K562 (cell line): ENCODE measurements around the gene DYNC1H1. TPM values are rescaled to one million over a fixed set of nuclear protein-coding genes. Genes with fewer than 3 reads are reported as not detected.

Source experiments
- CBX3 ChIP-seq, 2 experiments: IDR thresholded peaks; 1 replicate in 1 of 2; 2 replicates in 1 of 2; pipeline ENCODE4 v1.6.1; 2012; ENCODE audit warnings: inconsistent platforms in 2 of 2, low read length in 2 of 2, borderline replicate concordance in 1 of 2, control low read depth in 1 of 2
- CCAR2 ChIP-seq: fragments of 200-400 bp; formaldehyde crosslinking; IDR thresholded peaks from 2 replicates; pipeline ENCODE4 v1.6.1; 2017; ENCODE audit warnings: mild to moderate bottlenecking, low read depth, low read length
- CEBPG ChIP-seq, 3 experiments: fragments of 200-800 bp in 1 of 3; sonication (Bioruptor generic) in 1 of 3; sonication (generic) in 1 of 3; formaldehyde crosslinking in 1 of 3; IDR thresholded peaks in 2 of 3; conservative IDR thresholded peaks in 1 of 3; 2 replicates each; pipeline versions ENCODE4 v1.6.1 to v1.8.0; 2016 to 2022; ENCODE audit warnings: missing compliant biosample characterization in 2 of 3, missing genetic modification characterization in 2 of 3, mild to moderate bottlenecking in 1 of 3, missing genetic modification reagents in 1 of 3
- CHD2 ChIP-seq: IDR thresholded peaks from 2 replicates; pipeline ENCODE4 v1.6.1; 2011; ENCODE audit warnings: low read depth, low read length
- ELF1 ChIP-seq: fragments of 200-800 bp; sonication (Bioruptor generic); IDR thresholded peaks from 2 replicates; pipeline ENCODE4 v1.6.1; 2016; ENCODE audit warnings: missing genetic modification characterization, missing compliant biosample characterization
- ETV5 ChIP-seq: sonication (generic); formaldehyde crosslinking; IDR thresholded peaks from 2 replicates; pipeline ENCODE4 v1.4.0; 2020; ENCODE audit warnings: low read depth, mild to moderate bottlenecking, missing genetic modification reagents
- GTF2A2 ChIP-seq: IDR thresholded peaks from 2 replicates; pipeline ENCODE4 v1.6.1; 2016; ENCODE audit warnings: mild to moderate bottlenecking, missing genetic modification characterization, missing compliant biosample characterization
- GTF2F1 ChIP-seq: IDR thresholded peaks from 2 replicates; pipeline ENCODE4 v1.6.1; 2011; ENCODE audit warnings: low read depth, low read length, improper control_type of control experiment
- ID3 ChIP-seq, 2 experiments: fragments of 250-450 bp in 1 of 2; fragments of 450-650 bp in 1 of 2; sonication (Bioruptor Pico) in 1 of 2; IDR thresholded peaks; 2 replicates each; pipeline versions ENCODE4 v1.6.1 to v1.8.0; 2016 to 2021; ENCODE audit warnings: mild to moderate bottlenecking in 2 of 2, moderate library complexity in 2 of 2, missing compliant biosample characterization in 1 of 2, missing genetic modification characterization in 1 of 2
- PHB ChIP-seq: fragments of 250-450 bp; sonication (Bioruptor Pico); IDR thresholded peaks from 2 replicates; pipeline ENCODE4 v1.5.0; 2021
- POLR3A ChIP-seq: IDR thresholded peaks from 2 replicates; pipeline ENCODE4 v1.6.1; 2011; ENCODE audit warnings: borderline replicate concordance, mild to moderate bottlenecking, moderate library complexity; ENCODE audit not compliant: insufficient read length, insufficient read depth; ENCODE audit errors: extremely low read depth
- RAD21 ChIP-seq, 2 experiments: fragments of 250-450 bp in 1 of 2; fragments of 450-650 bp in 1 of 2; sonication (Bioruptor Pico) in 1 of 2; formaldehyde crosslinking in 1 of 2; IDR thresholded peaks in 1 of 2; conservative IDR thresholded peaks in 1 of 2; 2 replicates each; pipeline versions ENCODE4 v1.4.0 to v1.8.0; 2020 to 2022; ENCODE audit warnings: mild to moderate bottlenecking in 2 of 2, moderate library complexity in 1 of 2
- RAD51 ChIP-seq: fragments of 450-650 bp; IDR thresholded peaks from 2 replicates; pipeline ENCODE4 v1.7.1; 2016; ENCODE audit warnings: low read depth, mild to moderate bottlenecking, borderline replicate concordance
- TCFL5 ChIP-seq: fragments of 250-450 bp; sonication (Bioruptor Pico); conservative IDR thresholded peaks from 2 replicates; pipeline ENCODE4 v1.6.1; 2021; ENCODE audit warnings: mild to moderate bottlenecking, moderate library complexity, matching md5 sums
- ZBTB5 ChIP-seq: fragments of 450-650 bp; IDR thresholded peaks from 2 replicates; pipeline ENCODE4 v1.6.1; 2017; ENCODE audit warnings: antibody characterized with exemption
- ZNF512 ChIP-seq: IDR thresholded peaks from 2 replicates; pipeline ENCODE4 v1.6.1; 2016; ENCODE audit warnings: missing genetic modification characterization, missing compliant biosample characterization
- ZNF584 ChIP-seq: fragments of 200-800 bp; sonication (Bioruptor generic); IDR thresholded peaks from 2 replicates; pipeline ENCODE4 v1.6.1; 2016; ENCODE audit warnings: low read depth, mild to moderate bottlenecking, missing genetic modification characterization, missing compliant biosample characterization
- ZNF830 ChIP-seq: fragments of 250-450 bp; sonication (Bioruptor Pico); IDR thresholded peaks from 2 replicates; pipeline ENCODE4 v1.5.0; 2021; ENCODE audit warnings: mild to moderate bottlenecking
- polyA plus RNA-seq, 8 experiments: library from polyadenylated mRNA; depleted of rRNA in 4 of 8; stranded (reverse) in 5 of 8; unstranded in 3 of 8; fragments of >200 nt; fragmentation: Nextera tagmentation in 2 of 8; fragmentation: Illumina TruSeq in 1 of 8; extraction: Ambion mirVana in 2 of 8; extraction: Trizol in 1 of 8; gene quantifications; 2 replicates each; pipeline versions ENCODE4 v1.2.1 to v1.2.3, GENCODE V29; 2011 to 2014; ENCODE audit warnings: inconsistent platforms in 1 of 8, missing spikeins in 1 of 8
- total RNA-seq, 7 experiments: library from RNA; depleted of rRNA in 6 of 7; stranded (reverse); fragments of >200 nt in 6 of 7; fragmentation: Illumina TruSeq in 2 of 7; extraction: Trizol in 2 of 7; gene quantifications; 2 replicates each; pipeline versions ENCODE4 v1.2.1 to v1.2.3, GENCODE V29; 2011 to 2021; ENCODE audit warnings: low replicate concordance in 1 of 7
- TF ChIP-seq, protein P1 (sequence below): IDR thresholded peaks from 2 replicates; pipeline ENCODE4 v1.6.1; 2011; ENCODE audit warnings: borderline replicate concordance, low read depth, mild to moderate bottlenecking, moderate library complexity, low read length; ENCODE audit not compliant: insufficient read depth, poor library complexity, severe bottlenecking

DYNC1H1 gene
- total and polyA plus RNA-seq, 9 of the 15 experiments (the other 6 are each of a cell fraction or from before 2014, with no cell fraction given) = 31.9 to 335 (median 115) TPM

- TF ChIP-seq, protein P1, sequence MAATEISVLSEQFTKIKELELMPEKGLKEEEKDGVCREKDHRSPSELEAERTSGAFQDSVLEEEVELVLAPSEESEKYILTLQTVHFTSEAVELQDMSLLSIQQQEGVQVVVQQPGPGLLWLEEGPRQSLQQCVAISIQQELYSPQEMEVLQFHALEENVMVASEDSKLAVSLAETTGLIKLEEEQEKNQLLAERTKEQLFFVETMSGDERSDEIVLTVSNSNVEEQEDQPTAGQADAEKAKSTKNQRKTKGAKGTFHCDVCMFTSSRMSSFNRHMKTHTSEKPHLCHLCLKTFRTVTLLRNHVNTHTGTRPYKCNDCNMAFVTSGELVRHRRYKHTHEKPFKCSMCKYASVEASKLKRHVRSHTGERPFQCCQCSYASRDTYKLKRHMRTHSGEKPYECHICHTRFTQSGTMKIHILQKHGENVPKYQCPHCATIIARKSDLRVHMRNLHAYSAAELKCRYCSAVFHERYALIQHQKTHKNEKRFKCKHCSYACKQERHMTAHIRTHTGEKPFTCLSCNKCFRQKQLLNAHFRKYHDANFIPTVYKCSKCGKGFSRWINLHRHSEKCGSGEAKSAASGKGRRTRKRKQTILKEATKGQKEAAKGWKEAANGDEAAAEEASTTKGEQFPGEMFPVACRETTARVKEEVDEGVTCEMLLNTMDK = no peak
- TF ChIP-seq CEBPG (CRISPR knock-in tag; IDR thresholded peaks at IDR 0.05) (peak; percentile 54; the same call in 1 of the 2 replicates), CEBPG (tag; conservative IDR thresholded peaks at IDR 0.05 in 1 of 2, IDR thresholded peaks at IDR 0.05 in 1 of 2) (no peak), POLR3A (no peak), ZNF830 (CRISPR knock-in tag) (no peak), ZNF584 (CRISPR knock-in tag) (peak; percentile 38; the same call in 1 of the 2 replicates), RAD21 (CRISPR knock-in tag; conservative IDR thresholded peaks at IDR 0.05 in 1 of 2, IDR thresholded peaks at IDR 0.05 in 1 of 2) (no peak), RAD51 (no peak), ID3 (CRISPR knock-in tag; IDR thresholded peaks at IDR 0.05) (no peak), ID3 (tag; IDR thresholded peaks at IDR 0.05) (0 out of 2 replicates have a peak, but pooled peaks have one; percentile 45), ZBTB5 (no peak), ZNF512 (no peak), GTF2F1 (no peak), ELF1 (peak; percentile 51), ETV5 (CRISPR knock-in tag) (no peak), CHD2 (no peak), PHB (CRISPR knock-in tag) (no peak), TCFL5 (no peak), GTF2A2 (tag) (no peak), CBX3 (IDR thresholded peaks at IDR 0.05; ENCODE audit: borderline replicate concordance in 1 of 2, low read length in 2 of 2) (no peak; a peak in 1 of 3 replicates), CCAR2 (no peak)
Measured at GRCh38 chr14:102088012-102088792, 123.8 kb downstream of the DYNC1H1 start (continued).
